MM.1S (cell line): ENCODE data around the gene PLGRKT.

Source experiments
- CTCF ChIP-seq: fragments of 300-600 bp; sonication (generic); IDR thresholded peaks from 2 replicates; pipeline ENCODE4 v1.5.1; 2016; ENCODE audit warnings: antibody characterized with exemption, low read length, mixed read lengths
- EZH2phosphoT487 ChIP-seq: fragments of 300-600 bp; sonication (generic); IDR thresholded peaks from 2 replicates; pipeline ENCODE4 v1.6.1; 2018; ENCODE audit warnings: antibody characterized with exemption, low read length

- TF ChIP-seq CTCF (no peak), EZH2phosphoT487 (no peak)
Observed at GRCh38 chr9:5455181-5455580, 17.5 kb upstream of the PLGRKT start.
